SK-N-SH (cell line): ENCODE results near the gene PIAS2. TPM values are rescaled to one million over a fixed set of nuclear protein-coding genes. Genes with fewer than 3 reads are reported as not detected.

ENCODE experiments used
- CTCF ChIA-PET: fragments of 300-600, 350-600 bp; formaldehyde crosslinking; extraction: SDS; loops from one replicate; lab custom pipeline; 2021; lab: Yijun Ruan, JAX
- POLR2A ChIA-PET: fragments of 350-600 bp; sonication (Branson Sonifier 250); formaldehyde crosslinking; extraction: SDS; loops from one replicate; lab custom pipeline; 2020; ENCODE audit warnings: antibody characterized with exemption, inconsistent platforms; lab: Yijun Ruan, JAX
- DNase-seq: peaks from one replicate; pipeline ENCODE4 v3.0.0; 2012
- H2AFZ ChIP-seq: fragments of 200-600 bp; sonication (generic); 2 replicates; pipeline ENCODE4 v1.8.1; 2016; ENCODE audit warnings: antibody characterized with exemption, mild to moderate bottlenecking, low read depth
- H3F3A ChIP-seq: fragments of 200-600 bp; sonication (generic); replicated peaks from 2 replicates; pipeline ENCODE3; 2016; ENCODE audit warnings: antibody characterized with exemption, mild to moderate bottlenecking; ENCODE audit not compliant: insufficient read depth
- H3K27ac ChIP-seq, 2 experiments: fragments of 200-500 bp in 1 of 2; fragments of 200-600 bp in 1 of 2; sonication (Bioruptor generic) in 1 of 2; sonication (generic), shearing (Covaris generic) in 1 of 2; 2 replicates each; pipeline versions ENCODE4 v1.5.1 to v1.6.1; 2014 to 2016; ENCODE audit warnings: low read depth in 2 of 2, inconsistent platforms in 1 of 2, low read length in 1 of 2, mild to moderate bottlenecking in 1 of 2, mixed read lengths in 1 of 2
- H3K27me3 ChIP-seq: fragments of 200-600 bp; sonication (generic), shearing (Covaris generic); 2 replicates; pipeline ENCODE4 v1.6.1; 2016; ENCODE audit warnings: mixed run types; ENCODE audit not compliant: insufficient read depth
- H3K36me3 ChIP-seq, 2 experiments: fragments of 200-500 bp in 1 of 2; fragments of 200-600 bp in 1 of 2; sonication (Bioruptor generic) in 1 of 2; sonication (generic) in 1 of 2; replicated peaks in 1 of 2; 2 replicates each; pipeline versions ENCODE3 to v1.5.1; 2014 to 2016; ENCODE audit warnings: low read length in 1 of 2, mild to moderate bottlenecking in 1 of 2; ENCODE audit not compliant: insufficient read depth in 2 of 2, control insufficient read depth in 1 of 2
- H3K4me1 ChIP-seq, 2 experiments: fragments of 200-500 bp in 1 of 2; fragments of 200-600 bp in 1 of 2; sonication (Bioruptor generic) in 1 of 2; sonication (generic), shearing (Covaris generic) in 1 of 2; 2 replicates each; pipeline versions ENCODE4 v1.5.1 to v1.6.1; 2014 to 2016; ENCODE audit warnings: low read depth in 1 of 2, low read length in 1 of 2, mixed run types in 1 of 2; ENCODE audit not compliant: insufficient read depth in 2 of 2, control insufficient read depth in 1 of 2
- H3K4me2 ChIP-seq: fragments of 200-600 bp; sonication (generic), shearing (Covaris generic); 2 replicates; pipeline ENCODE4 v1.6.1; 2017; ENCODE audit warnings: mixed run types
- H3K4me3 ChIP-seq, 2 experiments: fragments of 200-500 bp in 1 of 2; fragments of 200-600 bp in 1 of 2; sonication (Bioruptor generic) in 1 of 2; sonication (generic), shearing (Covaris generic) in 1 of 2; 2 replicates each; pipeline versions ENCODE4 v1.5.1 to v1.8.1; 2014 to 2016; ENCODE audit warnings: low read depth in 2 of 2, inconsistent platforms in 1 of 2, low read length in 1 of 2, mild to moderate bottlenecking in 1 of 2, mixed read lengths in 1 of 2, moderate library complexity in 1 of 2
- H3K79me2 ChIP-seq: fragments of 200-600 bp; sonication (generic); 2 replicates; pipeline ENCODE4 v1.8.1; 2017; ENCODE audit warnings: mild to moderate bottlenecking; ENCODE audit not compliant: insufficient read depth
- H3K9ac ChIP-seq: fragments of 200-600 bp; sonication (generic); 2 replicates; pipeline ENCODE4 v1.6.1; 2017; ENCODE audit warnings: mixed run types
- H3K9me2 ChIP-seq: fragments of 200-600 bp; sonication (generic); 2 replicates; pipeline ENCODE4 v1.6.1; 2017; ENCODE audit warnings: mixed run types
- H3K9me3 ChIP-seq: fragments of 200-600 bp; sonication (generic); 2 replicates; pipeline ENCODE4 v1.6.1; 2017; ENCODE audit warnings: mixed run types, mild to moderate bottlenecking, moderate library complexity
- H4K20me1 ChIP-seq: fragments of 200-600 bp; sonication (generic); 2 replicates; pipeline ENCODE4 v1.6.1; 2017; ENCODE audit warnings: mild to moderate bottlenecking, mixed run types; ENCODE audit not compliant: insufficient read depth
- CHD2 ChIP-seq: fragments of 150-350 bp; IDR thresholded peaks from 2 replicates; pipeline ENCODE4 v1.6.1; 2018; ENCODE audit warnings: low read length; ENCODE audit not compliant: partially characterized antibody
- ELF1 ChIP-seq: IDR thresholded peaks from 2 replicates; pipeline ENCODE4 v1.4.0; 2012
- EP300 ChIP-seq, 2 experiments: IDR thresholded peaks; 2 replicates each; pipeline versions ENCODE4 v1.4.0 to v1.6.1; 2012; ENCODE audit warnings: borderline replicate concordance in 1 of 2, low read depth in 1 of 2, low read length in 1 of 2
- EZH2phosphoT487 ChIP-seq: fragments of 200-600 bp; sonication (generic); IDR thresholded peaks from 2 replicates; pipeline ENCODE4 v1.6.1; 2017; ENCODE audit warnings: low read depth, mixed run types, mild to moderate bottlenecking, antibody characterized with exemption, moderate library complexity, borderline replicate concordance
- FOSL2 ChIP-seq: IDR thresholded peaks from 2 replicates; pipeline ENCODE4 v1.4.0; 2012; ENCODE audit warnings: low read depth, mild to moderate bottlenecking, moderate library complexity, borderline replicate concordance
- FOXJ3 ChIP-seq: sonication (generic); formaldehyde crosslinking; IDR thresholded peaks from 2 replicates; pipeline ENCODE4 v1.5.1; 2020; ENCODE audit warnings: mild to moderate bottlenecking, missing genetic modification reagents
- GABPA ChIP-seq: IDR thresholded peaks from 2 replicates; pipeline ENCODE4 v1.4.0; 2012; ENCODE audit warnings: low read depth, mild to moderate bottlenecking
- GATA2 ChIP-seq: sonication (generic); formaldehyde crosslinking; IDR thresholded peaks from 2 replicates; pipeline ENCODE4 v1.5.0; 2020; ENCODE audit warnings: mild to moderate bottlenecking, missing genetic modification reagents
- JUND ChIP-seq: IDR thresholded peaks from 2 replicates; pipeline ENCODE4 v1.4.0; 2012
- MAX ChIP-seq: IDR thresholded peaks from 2 replicates; pipeline ENCODE4 v1.4.0; 2012; ENCODE audit warnings: low read depth
- MEF2A ChIP-seq: IDR thresholded peaks from 2 replicates; pipeline ENCODE4 v1.4.0; 2012; ENCODE audit warnings: low read depth, borderline replicate concordance
- MXI1 ChIP-seq: IDR thresholded peaks from 2 replicates; pipeline ENCODE4 v1.6.1; 2012; ENCODE audit warnings: mild to moderate bottlenecking, low read depth, low read length, improper control_type of control experiment
- NFIC ChIP-seq: IDR thresholded peaks from 2 replicates; pipeline ENCODE4 v1.4.0; 2012; ENCODE audit warnings: borderline replicate concordance
- NRF1 ChIP-seq: IDR thresholded peaks from 2 replicates; pipeline ENCODE4 v1.6.1; 2012; ENCODE audit warnings: low read depth, mild to moderate bottlenecking, low read length
- POLR2AphosphoS5 ChIP-seq: IDR thresholded peaks from 2 replicates; pipeline ENCODE4 v1.6.1; 2012; ENCODE audit warnings: low read depth, low read length
- RAD21 ChIP-seq: IDR thresholded peaks from 2 replicates; pipeline ENCODE4 v1.6.1; 2012; ENCODE audit warnings: mild to moderate bottlenecking, low read length
- REST ChIP-seq: IDR thresholded peaks from 2 replicates; pipeline ENCODE4 v1.6.1; 2012; ENCODE audit warnings: mild to moderate bottlenecking, low read depth, low read length, moderate library complexity
- RFX5 ChIP-seq: IDR thresholded peaks from 2 replicates; pipeline ENCODE4 v1.6.1; 2012; ENCODE audit warnings: mild to moderate bottlenecking, improper control_type of control experiment, low read length
- RXRA ChIP-seq: IDR thresholded peaks from 2 replicates; pipeline ENCODE4 v1.4.0; 2012; ENCODE audit warnings: low read depth, mild to moderate bottlenecking, borderline replicate concordance
- SIN3A ChIP-seq: IDR thresholded peaks from 2 replicates; pipeline ENCODE4 v1.6.1; 2012; ENCODE audit warnings: low read depth, mild to moderate bottlenecking, low read length, moderate library complexity, borderline replicate concordance
- SMC3 ChIP-seq: IDR thresholded peaks from 2 replicates; pipeline ENCODE4 v1.6.1; 2012; ENCODE audit warnings: low read depth, low read length, improper control_type of control experiment
- TAF1 ChIP-seq: IDR thresholded peaks from 2 replicates; pipeline ENCODE4 v1.6.1; 2012; ENCODE audit warnings: low read depth, mild to moderate bottlenecking, low read length, moderate library complexity, borderline replicate concordance
- USF1 ChIP-seq: IDR thresholded peaks from 2 replicates; pipeline ENCODE4 v1.4.0; 2012; ENCODE audit warnings: low read depth, borderline replicate concordance
- USF2 ChIP-seq: fragments of 150-350 bp; IDR thresholded peaks from 2 replicates; pipeline ENCODE4 v1.6.1; 2017; ENCODE audit warnings: antibody characterized with exemption, low read length, low read depth, borderline replicate concordance
- YY1 ChIP-seq: IDR thresholded peaks from 2 replicates; pipeline ENCODE4 v1.4.0; 2012; ENCODE audit warnings: low read depth, mild to moderate bottlenecking
- ZBTB33 ChIP-seq: IDR thresholded peaks from 2 replicates; pipeline ENCODE4 v1.4.0; 2012; ENCODE audit warnings: low read depth, borderline replicate concordance
- WGBS: methylation state at CpG from one replicate; pipeline ENCODE4 v1.1.6; 2017; ENCODE audit warnings: low lambda C conversion rate; 5-methylcytosine and 5-hydroxymethylcytosine counted together
- polyA plus RNA-seq, 3 experiments: library from polyadenylated mRNA; depleted of rRNA; stranded (reverse); fragments of >200 nt; gene quantifications; 2 replicates each; pipeline ENCODE4 v1.2.3, GENCODE V29; 2012

The PIAS2 gene
- polyA plus RNA-seq, 1 of the 3 experiments (the other 2 are of a cell fraction) = 9.0 TPM

GRCh38 chr18:46939998-46940571, 22.8 kb upstream of the PIAS2 start:
- H3K27ac ChIP-seq = peak overlapping the region; percentile 70 to 86; a peak in 3 of 4 replicates
- H3K4me1 ChIP-seq = no peaks in the 10 kb centered on the region; a peak in 1 of 4 replicates
- peak overlapping the region; percentile 2; the same call in 1 of the 2 replicates for H3K4me2 ChIP-seq
- H3K9me3 ChIP-seq = no peaks in the 10 kb centered on the region
- POLR2A ChIA-PET = interaction anchor here (1.1 kb wide), 1 partner anchor 23 kb away, joined by 3 read pairs; the partner anchor contains the start of genes KATNAL2 and PIAS2
- H3K9ac ChIP-seq = no peak overlapping the region
- H3K4me3 ChIP-seq = no peak overlapping the region
- no peak for DNase-seq
- H3K79me2 ChIP-seq = no peaks in the 10 kb centered on the region
- H3F3A ChIP-seq = peaks cover 8% of the 10 kb centered on the region
- H3K9me2 ChIP-seq = no peaks in the 10 kb centered on the region
- WGBS = 25% methylated on average over 1 of the region's 1 CpG
- H3K36me3 ChIP-seq = no peaks in the 10 kb centered on the region
- no peaks in the 10 kb centered on the region for H3K27me3 ChIP-seq
- no peaks in the 10 kb centered on the region; the same call in 1 of the 2 replicates for H4K20me1 ChIP-seq
- no peak overlapping the region for H2AFZ ChIP-seq
- CTCF ChIA-PET = interaction anchor here (2.3 kb wide), 1 partner anchor 9 kb away, joined by 9 read pairs; no protein-coding TSS in a partner anchor
- TF ChIP-seq EZH2phosphoT487 (no peak), ELF1 (no peak), GATA2 (CRISPR knock-in tag) (no peak), SIN3A (no peak), FOSL2 (no peak), TAF1 (no peak), RAD21 (no peak), USF1 (no peak), GABPA (no peak), NRF1 (no peak), JUND (no peak), FOXJ3 (CRISPR knock-in tag) (no peak), ZBTB33 (no peak), USF2 (no peak), RXRA (no peak), MXI1 (no peak), REST (no peak), MEF2A (no peak), SMC3 (no peak), RFX5 (no peak), EP300 (IDR thresholded peaks at IDR 0.05; ENCODE audit: borderline replicate concordance in 1 of 2, low read depth in 1 of 2, low read length in 1 of 2) (0 out of 4 replicates have a peak, but pooled peaks of 1 of the 2 experiments have one; percentile 29), POLR2AphosphoS5 (peak; percentile 40; the same call in 1 of the 2 replicates), YY1 (no peak), MAX (no peak), CHD2 (no peak), NFIC (peak; percentile 46; the same call in 1 of the 2 replicates)
